ENCODE results near the gene USPL1. TPM values are rescaled to one million over a fixed set of nuclear protein-coding genes. Genes with fewer than 3 reads are reported as not detected.

USPL1 gene
- polyA plus RNA-seq, 1 donor from 2014 or later: 60.1 TPM

GRCh38 chr13:30622551-30622950 is 4.8 kb downstream of the USPL1 start:
- no peaks in the 10 kb centered on the region for H3K9me2 ChIP-seq (ENCODE audit: insufficient read depth, low read length)
- H2AFZ ChIP-seq (ENCODE audit: low read depth, low read length): no peak overlapping the region
- no peaks in the 10 kb centered on the region for H3K9me3 ChIP-seq (ENCODE audit: low read length)
- TF ChIP-seq CTCF (IDR thresholded peaks at IDR 0.05; ENCODE audit: poor library complexity, severe bottlenecking) (no peak), TAF1 (IDR thresholded peaks at IDR 0.05; ENCODE audit: low read depth) (no peak), RAD21 (conservative IDR thresholded peaks at IDR 0.05) (no peak), REST (IDR thresholded peaks at IDR 0.05; ENCODE audit: borderline replicate concordance) (no peak), EZH2 (IDR thresholded peaks at IDR 0.05; ENCODE audit: borderline replicate concordance, insufficient read depth, low read length, poor library complexity, severe bottlenecking) (no peak), SMC3 (conservative IDR thresholded peaks at IDR 0.05; ENCODE audit: poor library complexity) (no peak), POLR2AphosphoS5 (IDR thresholded peaks at IDR 0.05) (no peak), MXI1 (conservative IDR thresholded peaks at IDR 0.05; ENCODE audit: poor library complexity, severe bottlenecking) (no peak)
- H4K20me1 ChIP-seq (ENCODE audit: insufficient read depth): no peaks in the 10 kb centered on the region
- no peak overlapping the region for H3K4me2 ChIP-seq (ENCODE audit: low read length)
- H3K27ac ChIP-seq (ENCODE audit: low read length): no peak overlapping the region
- H3F3A ChIP-seq (ENCODE audit: insufficient read depth, low read length, poor library complexity, severe bottlenecking): no peaks in the 10 kb centered on the region
- H3K79me2 ChIP-seq (replicated peaks; ENCODE audit: insufficient read depth, low read length): peaks cover 67% of the 10 kb centered on the region
- no peak overlapping the region for H3K9ac ChIP-seq (ENCODE audit: low read length)
- no peaks in the 10 kb centered on the region for H3K36me3 ChIP-seq (ENCODE audit: insufficient read depth, low read length)
- no peaks in the 10 kb centered on the region for H3K27me3 ChIP-seq (ENCODE audit: insufficient read depth, low read depth, low read length)
- no peak overlapping the region for H3K4me3 ChIP-seq (ENCODE audit: low read length)

- Histone ChIP-seq H3K9ac (ENCODE audit: low read length) (no peak overlapping the region), H3K79me2 (replicated peaks; ENCODE audit: insufficient read depth, low read length) (peaks cover 64% of the 10 kb centered on the region), H3F3A (ENCODE audit: insufficient read depth, low read length, poor library complexity, severe bottlenecking) (no peaks in the 10 kb centered on the region), H3K9me2 (ENCODE audit: insufficient read depth, low read length) (no peaks in the 10 kb centered on the region), H3K27ac (ENCODE audit: low read length) (no peak overlapping the region), H3K36me3 (ENCODE audit: insufficient read depth, low read length) (no peaks in the 10 kb centered on the region), H3K4me3 (ENCODE audit: low read length) (no peak overlapping the region), H2AFZ (ENCODE audit: low read depth, low read length) (no peak overlapping the region), H3K9me3 (ENCODE audit: low read length) (no peaks in the 10 kb centered on the region), H4K20me1 (ENCODE audit: insufficient read depth) (no peaks in the 10 kb centered on the region), H3K4me2 (ENCODE audit: low read length) (no peak overlapping the region), H3K27me3 (ENCODE audit: insufficient read depth, low read depth, low read length) (no peaks in the 10 kb centered on the region)
- no peak for TF ChIP-seq SMC3 (conservative IDR thresholded peaks at IDR 0.05; ENCODE audit: poor library complexity)
- TF ChIP-seq REST (IDR thresholded peaks at IDR 0.05; ENCODE audit: borderline replicate concordance): no peak
Observed at GRCh38 chr13:30623392-30623791, 5.7 kb downstream of the USPL1 start.

Data from neural cell (in vitro differentiated cells).